ENCODE measurements around the gene C1orf167. TPM values are rescaled to one million over a fixed set of nuclear protein-coding genes. Genes with fewer than 3 reads are reported as not detected.

Gene C1orf167, protein sequence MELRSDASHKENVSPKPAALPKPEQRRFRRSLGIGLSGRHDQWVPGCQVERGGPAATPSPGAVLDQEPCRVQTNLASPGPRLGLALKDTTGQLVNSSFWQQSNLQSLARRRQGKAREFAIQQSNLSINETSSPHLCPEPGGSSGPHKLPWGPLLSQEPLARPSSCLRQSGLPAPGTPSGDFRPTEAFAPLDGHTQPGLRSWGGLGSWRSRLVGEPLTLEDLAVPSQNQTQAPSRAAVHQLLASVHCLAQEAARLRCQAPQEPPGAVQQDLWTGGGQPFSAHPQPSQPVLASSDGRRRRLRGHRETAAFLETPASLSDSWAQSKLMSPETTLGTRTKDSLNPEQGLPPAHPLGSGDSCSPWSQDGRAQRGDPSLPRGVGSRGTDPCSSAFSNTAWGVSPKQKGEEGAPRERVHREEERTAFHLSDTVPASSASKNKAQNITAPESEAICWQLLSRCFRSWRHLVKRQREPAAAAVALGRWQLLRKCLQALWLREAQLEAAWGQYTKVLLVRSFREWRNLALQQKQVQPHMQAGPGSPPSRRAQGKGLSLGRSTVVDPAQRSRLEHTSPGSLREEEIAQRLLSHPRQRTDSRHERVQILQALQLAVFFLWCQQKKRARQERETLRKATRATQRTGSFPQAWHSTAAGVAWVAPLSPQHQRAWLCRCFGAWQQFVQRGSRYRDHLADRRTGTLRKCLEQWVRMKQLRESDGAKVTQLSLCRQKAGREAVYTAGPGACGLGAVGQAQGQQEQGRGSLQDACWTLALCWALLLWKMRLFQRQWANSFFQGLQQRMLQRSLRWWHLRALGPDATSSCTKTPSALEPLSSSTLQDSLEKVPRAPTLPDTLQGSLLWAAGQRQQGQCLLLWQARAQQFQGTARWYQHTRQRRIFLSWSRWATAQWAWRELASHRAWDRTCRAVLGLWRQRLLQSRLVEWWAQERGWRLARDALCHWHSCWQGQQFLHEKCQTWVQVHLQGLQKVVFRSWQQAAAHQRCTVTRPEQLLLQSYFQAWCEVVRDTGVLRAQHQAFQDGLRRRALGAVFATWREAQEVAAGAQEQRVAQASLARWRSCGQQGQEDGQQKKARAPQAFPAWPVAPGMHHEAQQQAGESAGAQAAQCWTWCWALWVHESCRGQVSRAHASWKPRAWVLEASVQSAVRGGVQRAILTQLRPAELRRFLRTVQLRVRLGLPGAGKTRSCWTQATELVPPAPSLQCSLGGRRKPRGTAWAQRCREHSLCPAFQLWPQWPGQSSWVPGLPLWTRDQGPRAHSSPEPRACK (N-terminal part only)
- total RNA-seq = under 1 TPM in 2 of 4 donors, not detected in 2; 0.21 to 0.82 TPM

DNA sequence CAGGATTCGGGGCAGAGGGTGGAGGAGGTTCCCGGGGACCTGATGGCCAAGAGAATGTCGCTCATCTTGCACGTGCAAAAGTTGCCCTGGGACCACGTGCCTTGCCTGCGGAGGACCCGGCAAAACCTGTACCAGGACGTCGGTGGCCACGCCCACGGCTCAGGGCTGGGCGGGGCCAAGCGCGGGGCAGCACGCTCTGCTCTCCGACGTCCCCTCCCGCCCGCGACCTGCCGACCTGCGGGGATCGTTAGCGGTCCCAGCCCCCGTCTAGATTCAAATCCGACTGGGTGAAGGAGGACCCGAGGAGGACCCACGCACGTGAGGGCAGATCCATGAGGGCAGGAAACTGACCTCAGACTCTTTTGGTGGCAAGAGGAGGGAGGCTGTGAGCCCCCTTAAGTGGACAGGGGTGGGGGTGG is at the start of gene C1orf167:
Gene C1orf167 (plus strand): TSS at position 206 of the 419 bp plus-strand sequence. CDS start 2,208 bp downstream, outside the sequence.
- no peak for DNase-seq
- H3K4me1 ChIP-seq = no peaks in the 10 kb centered on the region
- peaks cover 0 to 4% of the 10 kb centered on the region in 2 donors for H3K27me3 ChIP-seq
- H3K36me3 ChIP-seq = no peaks in the 10 kb centered on the region
- H3K4me3 ChIP-seq = no peak within 1 kb of the TSS
- no peaks in the 10 kb centered on the region for H3K9me3 ChIP-seq
- intact Hi-C loops (cut with DNase I; ENCODE audit: low total_unique reads) = no loop called here
- H3K27ac ChIP-seq = no peak within 1 kb of the TSS
- TF ChIP-seq, protein P1, sequence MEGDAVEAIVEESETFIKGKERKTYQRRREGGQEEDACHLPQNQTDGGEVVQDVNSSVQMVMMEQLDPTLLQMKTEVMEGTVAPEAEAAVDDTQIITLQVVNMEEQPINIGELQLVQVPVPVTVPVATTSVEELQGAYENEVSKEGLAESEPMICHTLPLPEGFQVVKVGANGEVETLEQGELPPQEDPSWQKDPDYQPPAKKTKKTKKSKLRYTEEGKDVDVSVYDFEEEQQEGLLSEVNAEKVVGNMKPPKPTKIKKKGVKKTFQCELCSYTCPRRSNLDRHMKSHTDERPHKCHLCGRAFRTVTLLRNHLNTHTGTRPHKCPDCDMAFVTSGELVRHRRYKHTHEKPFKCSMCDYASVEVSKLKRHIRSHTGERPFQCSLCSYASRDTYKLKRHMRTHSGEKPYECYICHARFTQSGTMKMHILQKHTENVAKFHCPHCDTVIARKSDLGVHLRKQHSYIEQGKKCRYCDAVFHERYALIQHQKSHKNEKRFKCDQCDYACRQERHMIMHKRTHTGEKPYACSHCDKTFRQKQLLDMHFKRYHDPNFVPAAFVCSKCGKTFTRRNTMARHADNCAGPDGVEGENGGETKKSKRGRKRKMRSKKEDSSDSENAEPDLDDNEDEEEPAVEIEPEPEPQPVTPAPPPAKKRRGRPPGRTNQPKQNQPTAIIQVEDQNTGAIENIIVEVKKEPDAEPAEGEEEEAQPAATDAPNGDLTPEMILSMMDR (IDR thresholded peaks at IDR 0.05) = no peak
- no peak for TF ChIP-seq POLR2A (IDR thresholded peaks at IDR 0.05)

DNA sequence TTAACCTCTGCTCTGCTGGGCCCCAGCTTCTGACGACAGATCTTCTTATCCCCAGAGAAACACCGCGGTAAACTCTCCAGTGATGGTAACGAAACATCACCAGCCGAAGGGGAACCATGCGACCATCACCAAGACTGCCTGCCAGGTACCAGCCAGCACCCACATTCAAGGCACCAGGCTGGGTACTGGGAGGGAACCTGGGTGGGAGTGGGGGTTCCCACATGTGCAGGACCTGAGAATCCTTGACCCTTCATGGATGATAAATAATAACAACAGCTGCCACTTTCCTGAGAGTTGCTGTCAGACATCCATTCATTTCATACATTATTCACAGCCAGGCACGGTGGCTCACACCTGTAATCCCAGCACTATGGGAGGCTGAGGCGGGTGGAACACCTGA is 49.7 kb upstream of the C1orf167 start:
- no peaks in the 10 kb centered on the region for H3K27me3 ChIP-seq
- no peaks in the 10 kb centered on the region for H3K9me3 ChIP-seq
- DNase-seq = no peak
- no peaks in the 10 kb centered on the region for H3K4me1 ChIP-seq
- no peak overlapping the region for H3K27ac ChIP-seq
- no peak overlapping the region for H3K4me3 ChIP-seq
- intact Hi-C loops (cut with DNase I; ENCODE audit: low total_unique reads) = loop anchor here (10.0 kb wide), 1 partner anchor 47 kb away; the partner anchor contains the start of gene FBXO6
- TF ChIP-seq POLR2A (IDR thresholded peaks at IDR 0.05) = no peak
- TF ChIP-seq, protein P1 (IDR thresholded peaks at IDR 0.05) = no peak
- H3K36me3 ChIP-seq = no peaks in the 10 kb centered on the region

DNA sequence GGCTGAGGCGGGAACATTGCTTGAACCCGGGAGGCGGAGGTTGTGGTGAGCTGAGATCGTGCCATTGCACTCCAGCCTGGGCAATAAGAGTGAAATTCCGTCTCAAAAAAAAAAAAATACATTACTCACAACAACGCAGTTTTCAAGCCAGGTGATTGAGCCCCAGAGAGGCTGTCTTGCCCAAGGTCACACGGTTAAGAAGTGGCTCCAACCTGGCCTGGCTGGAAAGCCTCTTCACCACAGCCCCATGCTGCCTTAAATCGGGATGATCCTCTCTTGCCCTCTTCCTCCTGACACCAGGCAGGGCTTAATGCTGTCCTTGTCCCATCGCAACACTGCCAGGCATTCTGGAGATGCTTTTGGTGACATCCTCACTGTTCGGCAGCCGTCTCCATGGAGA is 48.9 kb upstream of the C1orf167 start:
- Histone ChIP-seq H3K36me3 (no peaks in the 10 kb centered on the region), H3K9me3 (no peaks in the 10 kb centered on the region), H3K27ac (no peak overlapping the region), H3K4me1 (no peaks in the 10 kb centered on the region), H3K27me3 (no peaks in the 10 kb centered on the region), H3K4me3 (no peak overlapping the region)
- TF ChIP-seq POLR2A (IDR thresholded peaks at IDR 0.05) = no peak
- TF ChIP-seq, protein P1 (IDR thresholded peaks at IDR 0.05) = no peak
- intact Hi-C loops (cut with DNase I; ENCODE audit: low total_unique reads) = loop anchor here (10.0 kb wide), 1 partner anchor 48 kb away; the partner anchor contains the start of gene FBXO6
- DNase-seq = no peak

DNA sequence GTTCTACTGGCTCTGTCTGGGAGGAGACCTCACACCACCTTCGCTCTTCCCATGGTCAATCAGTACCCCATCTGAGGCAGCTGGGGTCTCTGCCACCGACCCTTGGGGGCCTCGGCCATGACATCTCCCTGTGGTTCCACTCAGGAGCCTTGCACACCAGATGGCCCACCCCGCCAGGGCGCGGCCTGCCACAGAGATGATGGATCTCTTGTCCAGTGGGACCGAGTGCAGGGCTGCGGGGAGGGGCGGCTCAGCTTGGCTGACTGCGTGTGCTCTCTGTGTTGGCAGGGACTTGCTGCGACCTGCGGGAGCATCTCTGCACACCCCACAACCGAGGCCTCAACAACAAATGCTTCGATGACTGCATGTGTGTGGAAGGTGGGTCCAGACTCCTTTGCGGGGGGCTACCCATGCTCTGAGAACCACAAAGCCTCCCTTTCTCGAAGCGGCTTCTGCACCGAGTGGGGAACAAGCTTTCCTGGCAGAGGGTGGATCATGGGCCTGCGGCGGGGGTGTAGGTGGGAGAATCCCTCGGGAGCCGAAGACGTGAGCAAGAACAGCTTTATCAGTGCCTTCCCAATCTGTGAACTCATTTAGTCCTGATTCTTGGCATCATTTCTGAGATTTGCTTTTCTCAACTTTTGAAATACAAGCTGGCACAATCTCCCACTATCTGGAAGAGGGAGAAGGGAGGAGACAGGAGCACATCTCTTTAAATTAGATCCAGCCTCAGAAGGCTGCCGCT is 47.0 kb upstream of the C1orf167 start:
- no peak overlapping the region for H3K4me3 ChIP-seq
- no peaks in the 10 kb centered on the region for H3K36me3 ChIP-seq
- no peaks in the 10 kb centered on the region for H3K4me1 ChIP-seq
- TF ChIP-seq, protein P1 (IDR thresholded peaks at IDR 0.05) = no peak
- no peak for TF ChIP-seq POLR2A (IDR thresholded peaks at IDR 0.05)
- intact Hi-C loops (cut with DNase I; ENCODE audit: low total_unique reads) = loop anchor here (10.0 kb wide), 1 partner anchor 50 kb away; the partner anchor contains the start of gene FBXO6
- H3K9me3 ChIP-seq = no peaks in the 10 kb centered on the region
- no peak overlapping the region for H3K27ac ChIP-seq
- H3K27me3 ChIP-seq = no peaks in the 10 kb centered on the region
- DNase-seq = no peak

All from uterus (tissue), 4 donors.